Naive thymus-derived CD4-positive, alpha-beta T cell (primary cell): ENCODE data around the gene PRMT6. TPM values are rescaled to one million over a fixed set of nuclear protein-coding genes. Genes with fewer than 3 reads are reported as not detected.
"Not testable (repeated sequence)": the region's sequence is repeated elsewhere in the genome, so short reads cannot be mapped to it uniquely, and the experiment has no call there.

Experiments
- ATAC-seq: fragments of 150-1000 bp; cut with Tn5 transposase; 2 replicates; pipeline ENCODE4 v1.10.0; 2021; ENCODE audit warnings: mild to moderate bottlenecking, moderate library complexity
- CTCF ChIA-PET: fragments of 350-600 bp; sonication (Branson Sonifier 250); formaldehyde crosslinking; loops from one replicate; lab custom pipeline; 2021; ENCODE audit warnings: antibody characterized with exemption; lab: Charles Lee
- POLR2A ChIA-PET: fragments of 350-600 bp; sonication (Branson Sonifier 250); formaldehyde crosslinking; loops from one replicate; lab custom pipeline; 2021; ENCODE audit warnings: antibody characterized with exemption, inconsistent platforms; lab: Charles Lee
- DNase-seq, 9 donors: peaks; one replicate each; pipeline versions ENCODE4 v3.0.0 to v3.0.0-alpha.2; 2020 to 2022; ENCODE audit warnings: mixed read lengths in 1 of 9
- H3K27ac ChIP-seq: one replicate; pipeline ENCODE4 v1.7.0; 2013; ENCODE audit warnings: mild to moderate bottlenecking, low read depth, low read length, moderate library complexity
- H3K27me3 ChIP-seq, 2 donors: one replicate each; pipeline ENCODE4 v1.7.0; 2013; ENCODE audit warnings: low read length in 2 of 2, mild to moderate bottlenecking in 2 of 2, moderate library complexity in 2 of 2; ENCODE audit not compliant: control insufficient read depth in 2 of 2, insufficient read depth in 2 of 2
- H3K36me3 ChIP-seq, 3 experiments: 1 replicate in 2 of 3; 2 replicates in 1 of 3; pipeline ENCODE4 v1.7.0; 2013; ENCODE audit warnings: low read length in 3 of 3, mild to moderate bottlenecking in 3 of 3, moderate library complexity in 1 of 3; ENCODE audit not compliant: insufficient read depth in 3 of 3, control insufficient read depth in 2 of 3
- H3K4me1 ChIP-seq, 2 donors: one replicate each; pipeline ENCODE4 v1.7.0; 2013; ENCODE audit warnings: low read length in 2 of 2, mild to moderate bottlenecking in 2 of 2, moderate library complexity in 1 of 2; ENCODE audit not compliant: control insufficient read depth in 2 of 2, insufficient read depth in 2 of 2
- H3K4me3 ChIP-seq: 2 replicates; pipeline ENCODE4 v1.7.0; 2013; ENCODE audit warnings: mild to moderate bottlenecking, low read length
- H3K9me3 ChIP-seq, 3 experiments: 1 replicate in 2 of 3; 2 replicates in 1 of 3; pipeline ENCODE4 v1.7.0; 2013; ENCODE audit warnings: low read length in 3 of 3; ENCODE audit not compliant: control insufficient read depth in 2 of 3
- H3K27ac Mint-ChIP-seq, 9 donors: one replicate each; pipeline ENCODE4 v1.8.0; 2020 to 2022; ENCODE audit warnings: mixed read lengths in 9 of 9, mild to moderate bottlenecking in 8 of 9, moderate library complexity in 5 of 9, inconsistent platforms in 2 of 9
- H3K27me3 Mint-ChIP-seq, 5 donors: one replicate each; pipeline ENCODE4 v1.8.0; 2021 to 2022; ENCODE audit warnings: mixed read lengths in 5 of 5, mild to moderate bottlenecking in 1 of 5
- H3K36me3 Mint-ChIP-seq, 5 donors: one replicate each; pipeline ENCODE4 v1.8.0; 2020 to 2022; ENCODE audit warnings: mixed read lengths in 5 of 5, mild to moderate bottlenecking in 3 of 5, inconsistent platforms in 1 of 5
- H3K4me1 Mint-ChIP-seq, 7 donors: one replicate each; pipeline ENCODE4 v1.8.0; 2020 to 2022; ENCODE audit warnings: mixed read lengths in 7 of 7, mild to moderate bottlenecking in 3 of 7, inconsistent platforms in 1 of 7
- H3K4me3 Mint-ChIP-seq, 10 donors: one replicate each; pipeline ENCODE4 v1.8.0; 2020 to 2022; ENCODE audit warnings: mild to moderate bottlenecking in 10 of 10, mixed read lengths in 10 of 10, moderate library complexity in 6 of 10, inconsistent platforms in 2 of 10
- H3K9me3 Mint-ChIP-seq, 11 donors: one replicate each; pipeline ENCODE4 v1.8.0; 2020 to 2022; ENCODE audit warnings: mixed read lengths in 11 of 11, mild to moderate bottlenecking in 4 of 11, inconsistent platforms in 1 of 11, moderate library complexity in 1 of 11
- intact Hi-C, 2 donors: fragments of 100-400 bp; cut with micrococcal nuclease; formaldehyde crosslinking; loops; one replicate each; pipeline ENCODE4 v1.15.1; 2023
- polyA plus RNA-seq, 2 donors: library from polyadenylated mRNA; unstranded; fragments of 300-500 nt; fragmentation: Illumina TruSeq; gene quantifications; one replicate each; pipeline ENCODE4 v1.2.3, GENCODE V29; 2021
- total RNA-seq, 6 experiments: library from RNA in 5 of 6; stranded (reverse) in 5 of 6; gene quantifications; 1 replicate in 5 of 6; 2 replicates in 1 of 6; pipeline ENCODE4 v1.2.3 and lab custom pipeline; 2021 to 2026

PRMT6 gene
- total and polyA plus RNA-seq, 7 experiments from 2014 or later: 7.4 to 23.6 (median 19.0) TPM

GRCh38 chr1:107081102-107081501, 24.6 kb downstream of the PRMT6 start:
- H3K36me3 ChIP-seq: no peaks in the 10 kb centered on the region
- H3K4me3 ChIP-seq: no peak overlapping the region
- Mint-ChIP-seq H3K9me3 (peaks cover 0 to 28% (median 15%) of the 10 kb centered on the region in 11 donors), H3K4me3 (no peak overlapping the region), H3K27me3 (peaks cover 3 to 37% (median 28%) of the 10 kb centered on the region in 5 donors), H3K27ac (no peak overlapping the region), H3K36me3 (no peaks in the 10 kb centered on the region), H3K4me1 (no peaks in the 10 kb centered on the region)
- intact Hi-C loops: no loop called here
- POLR2A ChIA-PET: no interaction called here
- no peaks in the 10 kb centered on the region for H3K9me3 ChIP-seq
- no peak for ATAC-seq
- CTCF ChIA-PET: no interaction called here
- H3K4me1 ChIP-seq: no peaks in the 10 kb centered on the region
- no peaks in the 10 kb centered on the region for H3K27me3 ChIP-seq
- no peak for DNase-seq
- no peak overlapping the region for H3K27ac ChIP-seq

GRCh38 chr1:107091418-107091817, 34.9 kb downstream of the PRMT6 start:
- Mint-ChIP-seq H3K27ac (no peak overlapping the region), H3K27me3 (peaks cover 0 to 14% (median 11%) of the 10 kb centered on the region in 5 donors), H3K36me3 (peaks cover 0 to 3% (median 0%) of the 10 kb centered on the region in 5 donors)

GRCh38 chr1:107093395-107093794, 36.9 kb downstream of the PRMT6 start:
- H3K4me1 Mint-ChIP-seq, H3K4me3 Mint-ChIP-seq, intact Hi-C loops, H3K4me1 ChIP-seq, H3K36me3 ChIP-seq, H3K27me3 ChIP-seq, H3K9me3 Mint-ChIP-seq, H3K27ac ChIP-seq, POLR2A ChIA-PET, H3K36me3 Mint-ChIP-seq, ATAC-seq, H3K9me3 ChIP-seq, H3K4me3 ChIP-seq, CTCF ChIA-PET, DNase-seq, H3K27ac Mint-ChIP-seq: not testable (repeated sequence)
- peaks cover 0 to 25% (median 8%) of the 10 kb centered on the region in 5 donors for H3K27me3 Mint-ChIP-seq

More at GRCh38 chr1:107091418-107091817, 34.9 kb downstream of the PRMT6 start:
- Histone ChIP-seq H3K9me3 (no peaks in the 10 kb centered on the region), H3K36me3 (no peaks in the 10 kb centered on the region), H3K27ac (no peak overlapping the region), H3K4me1 (no peaks in the 10 kb centered on the region), H3K4me3 (no peak overlapping the region), H3K27me3 (no peaks in the 10 kb centered on the region)
- intact Hi-C loops: no loop called here
- peaks cover 0 to 16% (median 3%) of the 10 kb centered on the region in 11 donors for H3K9me3 Mint-ChIP-seq
- DNase-seq: no peak
- no peak for ATAC-seq
- ChIA-PET CTCF (no interaction called here), POLR2A (no interaction called here)
- H3K4me1 Mint-ChIP-seq: no peaks in the 10 kb centered on the region
- no peak overlapping the region for H3K4me3 Mint-ChIP-seq

- Histone ChIP-seq H3K36me3 (no peaks in the 10 kb centered on the region), H3K27ac (no peak overlapping the region), H3K27me3 (no peaks in the 10 kb centered on the region), H3K9me3 (no peaks in the 10 kb centered on the region), H3K4me3 (no peak overlapping the region), H3K4me1 (no peaks in the 10 kb centered on the region)
- no peak for DNase-seq
- Mint-ChIP-seq H3K4me3 (no peak overlapping the region), H3K27me3 (peaks cover 0 to 25% (median 18%) of the 10 kb centered on the region in 5 donors), H3K4me1 (no peaks in the 10 kb centered on the region), H3K27ac (no peak overlapping the region), H3K36me3 (peaks cover 0 to 7% (median 0%) of the 10 kb centered on the region in 5 donors), H3K9me3 (peaks cover 0 to 5% (median 0%) of the 10 kb centered on the region in 11 donors)
- ATAC-seq: no peak
- intact Hi-C loops: no loop called here
- ChIA-PET POLR2A (no interaction called here), CTCF (no interaction called here)
These were observed 39.2 kb downstream of the PRMT6 start for GRCh38 chr1:107095647-107096046.

- peaks cover 0 to 3% (median 0%) of the 10 kb centered on the region in 7 donors for H3K4me1 Mint-ChIP-seq
- H3K27ac Mint-ChIP-seq: no peak overlapping the region
- H3K9me3 Mint-ChIP-seq: peaks cover 0 to 3% (median 0%) of the 10 kb centered on the region in 11 donors
- no peaks in the 10 kb centered on the region for H3K36me3 ChIP-seq
- no peak overlapping the region for H3K27ac ChIP-seq
- H3K4me3 Mint-ChIP-seq: no peak overlapping the region
- no peak for DNase-seq
- H3K9me3 ChIP-seq: no peaks in the 10 kb centered on the region
- intact Hi-C loops: no loop called here
- POLR2A ChIA-PET: no interaction called here
- H3K27me3 ChIP-seq: no peaks in the 10 kb centered on the region
- ATAC-seq: no peak
- no peak overlapping the region for H3K4me3 ChIP-seq
- peaks cover 0 to 7% (median 0%) of the 10 kb centered on the region in 5 donors for H3K36me3 Mint-ChIP-seq
- CTCF ChIA-PET: no interaction called here
- peaks cover 0 to 25% (median 13%) of the 10 kb centered on the region in 5 donors for H3K27me3 Mint-ChIP-seq
- H3K4me1 ChIP-seq: no peaks in the 10 kb centered on the region
These were observed 40.2 kb downstream of the PRMT6 start for GRCh38 chr1:107096690-107097089.

GRCh38 chr1:107098961-107099360, 42.5 kb downstream of the PRMT6 start:
- no peak overlapping the region for H3K27ac Mint-ChIP-seq
- no peaks in the 10 kb centered on the region for H3K9me3 ChIP-seq
- no peak overlapping the region for H3K4me3 Mint-ChIP-seq
- no peak overlapping the region for H3K4me3 ChIP-seq
- H3K36me3 Mint-ChIP-seq: peaks cover 0 to 7% (median 0%) of the 10 kb centered on the region in 5 donors
- H3K36me3 ChIP-seq: no peaks in the 10 kb centered on the region
- H3K9me3 Mint-ChIP-seq: peaks cover 0 to 2% (median 0%) of the 10 kb centered on the region in 11 donors
- DNase-seq: no peak
- H3K27me3 Mint-ChIP-seq: peaks cover 0 to 19% (median 12%) of the 10 kb centered on the region in 5 donors
- no peak overlapping the region for H3K27ac ChIP-seq
- ChIA-PET CTCF (no interaction called here), POLR2A (no interaction called here)
- H3K4me1 ChIP-seq: no peaks in the 10 kb centered on the region
- ATAC-seq: no peak
- intact Hi-C loops: no loop called here
- no peaks in the 10 kb centered on the region for H3K27me3 ChIP-seq
- peaks cover 0 to 3% (median 0%) of the 10 kb centered on the region in 7 donors for H3K4me1 Mint-ChIP-seq

GRCh38 chr1:107100331-107100984, 44.0 kb downstream of the PRMT6 start:
- intact Hi-C loops: no loop called here
- Mint-ChIP-seq H3K36me3 (peaks cover 0 to 7% (median 0%) of the 10 kb centered on the region in 5 donors), H3K27me3 (peaks cover 0 to 19% (median 12%) of the 10 kb centered on the region in 5 donors), H3K27ac (no peak overlapping the region), H3K4me3 (no peak overlapping the region), H3K9me3 (peaks cover 0 to 2% (median 0%) of the 10 kb centered on the region in 11 donors), H3K4me1 (peaks cover 0 to 3% (median 0%) of the 10 kb centered on the region in 7 donors)
- Histone ChIP-seq H3K36me3 (no peaks in the 10 kb centered on the region), H3K27me3 (no peaks in the 10 kb centered on the region), H3K4me3 (no peak overlapping the region), H3K27ac (no peak overlapping the region), H3K9me3 (no peaks in the 10 kb centered on the region), H3K4me1 (no peaks in the 10 kb centered on the region)
- no peak for ATAC-seq
- ChIA-PET POLR2A (no interaction called here), CTCF (no interaction called here)
- no peak for DNase-seq
